Activated T-cell treated with anti-CD3 and anti-CD28 coated beads, Interleukin-2, amount 50 U/mL, for 24 hours (primary cell): ENCODE measurements around the gene MALAT1.

Source experiments
- DNase-seq: peaks from one replicate; pipeline ENCODE4 v3.0.0-alpha.2; 2020
- H3K27ac Mint-ChIP-seq: 2 replicates; pipeline ENCODE4 v1.8.0; 2020; ENCODE audit warnings: mild to moderate bottlenecking, mixed read lengths
- H3K27me3 Mint-ChIP-seq: 2 replicates; pipeline ENCODE4 v1.8.0; 2020; ENCODE audit warnings: mixed read lengths
- H3K36me3 Mint-ChIP-seq: 2 replicates; pipeline ENCODE4 v1.8.0; 2020; ENCODE audit warnings: low read depth, mixed read lengths
- H3K4me1 Mint-ChIP-seq: 2 replicates; pipeline ENCODE4 v1.8.0; 2020; ENCODE audit warnings: low read depth, mixed read lengths
- H3K4me3 Mint-ChIP-seq: 2 replicates; pipeline ENCODE4 v1.8.0; 2020; ENCODE audit warnings: mild to moderate bottlenecking, moderate library complexity, mixed read lengths
- H3K9me3 Mint-ChIP-seq: 2 replicates; pipeline ENCODE4 v1.8.0; 2020; ENCODE audit warnings: mixed read lengths

MALAT1 gene

GRCh38 chr11:65530157-65530496 lies 31.3 kb downstream of the MALAT1 start:
- Mint-ChIP-seq H3K36me3 (peaks cover 88% of the 10 kb centered on the region), H3K4me3 (no peak overlapping the region), H3K9me3 (no peaks in the 10 kb centered on the region), H3K27me3 (no peaks in the 10 kb centered on the region), H3K27ac (peak overlapping the region; percentile 27), H3K4me1 (peaks cover 33% of the 10 kb centered on the region)
- no peak for DNase-seq

GRCh38 chr11:65532388-65533064 lies 33.7 kb downstream of the MALAT1 start:
- no peaks in the 10 kb centered on the region for H3K27me3 Mint-ChIP-seq
- H3K27ac Mint-ChIP-seq = no peak overlapping the region
- H3K4me3 Mint-ChIP-seq = no peak overlapping the region
- no peaks in the 10 kb centered on the region for H3K9me3 Mint-ChIP-seq
- H3K4me1 Mint-ChIP-seq = peaks cover 17% of the 10 kb centered on the region
- no peak for DNase-seq
- H3K36me3 Mint-ChIP-seq = peaks cover 87% of the 10 kb centered on the region

- Mint-ChIP-seq H3K4me3 (no peak overlapping the region), H3K36me3 (peaks cover 82% of the 10 kb centered on the region), H3K9me3 (no peaks in the 10 kb centered on the region), H3K27me3 (no peaks in the 10 kb centered on the region), H3K27ac (no peak overlapping the region), H3K4me1 (peaks cover 4% of the 10 kb centered on the region)
- DNase-seq = no peak
Observed at GRCh38 chr11:65535102-65535501, 36.3 kb downstream of the MALAT1 start.

- no peaks in the 10 kb centered on the region for H3K9me3 Mint-ChIP-seq
- no peak for DNase-seq
- H3K4me3 Mint-ChIP-seq = no peak overlapping the region
- peaks cover 14% of the 10 kb centered on the region for H3K4me1 Mint-ChIP-seq
- H3K27ac Mint-ChIP-seq = peak overlapping the region; percentile 66
- H3K27me3 Mint-ChIP-seq = no peaks in the 10 kb centered on the region
- peaks cover 67% of the 10 kb centered on the region for H3K36me3 Mint-ChIP-seq
Observed at GRCh38 chr11:65536412-65537295, 37.8 kb downstream of the MALAT1 start.

- Mint-ChIP-seq H3K4me3 (no peak overlapping the region), H3K4me1 (peaks cover 19% of the 10 kb centered on the region), H3K36me3 (peaks cover 64% of the 10 kb centered on the region), H3K27ac (peak overlapping the region; percentile 66), H3K9me3 (no peaks in the 10 kb centered on the region), H3K27me3 (no peaks in the 10 kb centered on the region)
- no peak for DNase-seq
Observed at GRCh38 chr11:65537296-65537597, 38.4 kb downstream of the MALAT1 start.

- no peaks in the 10 kb centered on the region for H3K9me3 Mint-ChIP-seq
- H3K27ac Mint-ChIP-seq = peak overlapping the region; percentile 66
- no peak overlapping the region for H3K4me3 Mint-ChIP-seq
- no peaks in the 10 kb centered on the region for H3K27me3 Mint-ChIP-seq
- H3K36me3 Mint-ChIP-seq = peaks cover 62% of the 10 kb centered on the region
- H3K4me1 Mint-ChIP-seq = peaks cover 19% of the 10 kb centered on the region
- no peak for DNase-seq
Observed at GRCh38 chr11:65537620-65538231, 38.9 kb downstream of the MALAT1 start.

GRCh38 chr11:65538232-65538914 lies 39.5 kb downstream of the MALAT1 start:
- no peaks in the 10 kb centered on the region for H3K9me3 Mint-ChIP-seq
- H3K4me3 Mint-ChIP-seq = peak overlapping the region; percentile 47
- peak overlapping the region; percentile 72 for H3K27ac Mint-ChIP-seq
- H3K27me3 Mint-ChIP-seq = no peaks in the 10 kb centered on the region
- peaks cover 19% of the 10 kb centered on the region for H3K4me1 Mint-ChIP-seq
- DNase-seq = no peak
- H3K36me3 Mint-ChIP-seq = peaks cover 59% of the 10 kb centered on the region

- H3K27me3 Mint-ChIP-seq = no peaks in the 10 kb centered on the region
- peak overlapping the region; percentile 11 for H3K27ac Mint-ChIP-seq
- peaks cover 21% of the 10 kb centered on the region for H3K4me1 Mint-ChIP-seq
- H3K4me3 Mint-ChIP-seq = peak overlapping the region; percentile 52
- H3K36me3 Mint-ChIP-seq = peaks cover 57% of the 10 kb centered on the region
- no peaks in the 10 kb centered on the region for H3K9me3 Mint-ChIP-seq
- no peak for DNase-seq
Observed at GRCh38 chr11:65538915-65539743, 40.3 kb downstream of the MALAT1 start.

GRCh38 chr11:65539744-65540289 lies 41.0 kb downstream of the MALAT1 start:
- Mint-ChIP-seq H3K4me3 (peak overlapping the region; percentile 80), H3K4me1 (peaks cover 28% of the 10 kb centered on the region), H3K27me3 (no peaks in the 10 kb centered on the region), H3K36me3 (peaks cover 55% of the 10 kb centered on the region), H3K9me3 (no peaks in the 10 kb centered on the region), H3K27ac (peak overlapping the region; percentile 93)
- DNase-seq = no peak

- peaks cover 35% of the 10 kb centered on the region for H3K4me1 Mint-ChIP-seq
- peak; percentile 93 for DNase-seq
- peaks cover 51% of the 10 kb centered on the region for H3K36me3 Mint-ChIP-seq
- no peaks in the 10 kb centered on the region for H3K9me3 Mint-ChIP-seq
- H3K27ac Mint-ChIP-seq = peak overlapping the region; percentile 93
- peak overlapping the region; percentile 80 for H3K4me3 Mint-ChIP-seq
- no peaks in the 10 kb centered on the region for H3K27me3 Mint-ChIP-seq
Observed at GRCh38 chr11:65540290-65541092, 41.6 kb downstream of the MALAT1 start.

- H3K36me3 Mint-ChIP-seq = peaks cover 45% of the 10 kb centered on the region
- peak overlapping the region; percentile 80 for H3K4me3 Mint-ChIP-seq
- peak overlapping the region; percentile 93 for H3K27ac Mint-ChIP-seq
- H3K4me1 Mint-ChIP-seq = peaks cover 43% of the 10 kb centered on the region
- DNase-seq = no peak
- no peaks in the 10 kb centered on the region for H3K27me3 Mint-ChIP-seq
- H3K9me3 Mint-ChIP-seq = no peaks in the 10 kb centered on the region
Observed at GRCh38 chr11:65541093-65541982, 42.5 kb downstream of the MALAT1 start.

- Mint-ChIP-seq H3K4me3 (no peak overlapping the region), H3K36me3 (peaks cover 34% of the 10 kb centered on the region), H3K27ac (peak overlapping the region; percentile 67), H3K4me1 (peaks cover 54% of the 10 kb centered on the region), H3K27me3 (no peaks in the 10 kb centered on the region), H3K9me3 (no peaks in the 10 kb centered on the region)
- no peak for DNase-seq
Observed at GRCh38 chr11:65542738-65543390, 44.0 kb downstream of the MALAT1 start.
